ENCODE data around the gene PCBP4.

PCBP4 gene

GRCh38 chr3:51970606-51971300 is 3.5 kb upstream of the PCBP4 start:
- DNase-seq, result no peak

- DNase-seq, result no peak
These were observed 2.6 kb upstream of the PCBP4 start for GRCh38 chr3:51969841-51970240.

GRCh38 chr3:51968883-51969678 is 1.8 kb upstream of the PCBP4 start:
- no peak for DNase-seq

GRCh38 chr3:51968170-51968775 is 1.0 kb upstream of the PCBP4 start:
- DNase-seq, result no peak

- no peak for DNase-seq
These were observed 301 bp downstream of the PCBP4 start for GRCh38 chr3:51966922-51967383.

- no peak for DNase-seq
These were observed 768 bp downstream of the PCBP4 start for GRCh38 chr3:51966486-51966885.

- DNase-seq, result no peak
These were observed 1.2 kb downstream of the PCBP4 start for GRCh38 chr3:51966016-51966415.

- no peak for DNase-seq
These were observed 2.7 kb downstream of the PCBP4 start for GRCh38 chr3:51964521-51964920.

GRCh38 chr3:51963951-51964451 is 3.3 kb downstream of the PCBP4 start:
- DNase-seq, result no peak

GRCh38 chr3:51962854-51963530 is 4.3 kb downstream of the PCBP4 start:
- no peak for DNase-seq

- no peak for DNase-seq
These were observed 5.4 kb downstream of the PCBP4 start for GRCh38 chr3:51961602-51962569.

GRCh38 chr3:51961011-51961410 is 6.2 kb downstream of the PCBP4 start:
- DNase-seq, result no peak

- DNase-seq, result no peak
These were observed 6.9 kb downstream of the PCBP4 start for GRCh38 chr3:51960386-51960785.

- DNase-seq, result no peak
These were observed 7.6 kb downstream of the PCBP4 start for GRCh38 chr3:51959651-51960050.

- DNase-seq, result no peak
These were observed 8.4 kb downstream of the PCBP4 start for GRCh38 chr3:51958603-51959521.

GRCh38 chr3:51957520-51958205 is 9.6 kb downstream of the PCBP4 start:
- DNase-seq, result no peak

- peak; percentile 23 for DNase-seq
These were observed 11.1 kb downstream of the PCBP4 start for GRCh38 chr3:51955893-51956770.

GRCh38 chr3:51955175-51955892 is 11.9 kb downstream of the PCBP4 start, which contains the start of gene GPR62:
TSS of gene GPR62 (plus strand) at chr3:51955381. CDS start at chr3:51955653, 272 bp downstream.
- peak; percentile 36 for DNase-seq

Data from NCI-H1694 (cell line).